Mesenchymal stem cell (in vitro differentiated cells and primary cell): ENCODE results near the gene TINCR.
A peak's percentile ranks its signal among the peaks of the same experiment; 100 is the strongest.
"Not testable (repeated sequence)": the region's sequence is repeated elsewhere in the genome, so short reads cannot be mapped to it uniquely, and the experiment has no call there.

Experiments used
- DNase-seq: peaks from one replicate; pipeline ENCODE4 v3.0.0-alpha.2; 2013
- H2AFZ ChIP-seq: one replicate; pipeline ENCODE4 v1.6.1; 2013; ENCODE audit warnings: low read depth, mild to moderate bottlenecking, control low read depth, inconsistent platforms, low read length, moderate library complexity
- H2AK5ac ChIP-seq: 2 replicates; pipeline ENCODE4 v1.6.1; 2013; ENCODE audit warnings: low read length, moderate library complexity, mild to moderate bottlenecking, inconsistent platforms; ENCODE audit not compliant: severe bottlenecking
- H2BK120ac ChIP-seq: one replicate; pipeline ENCODE4 v1.6.1; 2013; ENCODE audit warnings: low read depth, mild to moderate bottlenecking, inconsistent platforms, low read length, moderate library complexity
- H2BK12ac ChIP-seq, 2 experiments: one replicate each; pipeline ENCODE4 v1.6.1; 2013; ENCODE audit warnings: inconsistent platforms in 2 of 2, low read length in 2 of 2, mild to moderate bottlenecking in 2 of 2, moderate library complexity in 2 of 2, control low read depth in 1 of 2
- H2BK15ac ChIP-seq: one replicate; pipeline ENCODE4 v1.6.1; 2013; ENCODE audit warnings: mild to moderate bottlenecking, low read depth, inconsistent platforms; ENCODE audit not compliant: poor library complexity, severe bottlenecking
- H2BK5ac ChIP-seq: 2 replicates; pipeline ENCODE4 v1.6.1; 2013; ENCODE audit warnings: low read depth, mild to moderate bottlenecking, low read length, control low read depth, inconsistent platforms; ENCODE audit not compliant: poor library complexity, severe bottlenecking
- H3K14ac ChIP-seq, 2 experiments: one replicate each; pipeline ENCODE4 v1.6.1; 2013; ENCODE audit warnings: inconsistent platforms in 2 of 2, low read length in 2 of 2, control low read depth in 1 of 2, mild to moderate bottlenecking in 1 of 2, moderate library complexity in 1 of 2
- H3K18ac ChIP-seq, 2 experiments: one replicate each; pipeline ENCODE4 v1.6.1; 2013; ENCODE audit warnings: inconsistent platforms in 2 of 2, low read length in 2 of 2, control low read depth in 1 of 2, low read depth in 1 of 2, mild to moderate bottlenecking in 1 of 2
- H3K23ac ChIP-seq, 2 experiments: one replicate each; pipeline ENCODE4 v1.6.1; 2013; ENCODE audit warnings: inconsistent platforms in 2 of 2, low read length in 2 of 2, mild to moderate bottlenecking in 2 of 2, moderate library complexity in 2 of 2, control low read depth in 1 of 2
- H3K27ac ChIP-seq: 2 replicates; pipeline ENCODE4 v1.5.1; 2013; ENCODE audit warnings: mild to moderate bottlenecking, moderate library complexity, low read length, control low read depth, inconsistent platforms; ENCODE audit not compliant: poor library complexity, severe bottlenecking
- H3K27me3 ChIP-seq, 2 experiments: 2 replicates each; pipeline versions ENCODE4 v1.6.1 to v1.7.0; 2013; ENCODE audit warnings: low read length in 2 of 2, mild to moderate bottlenecking in 2 of 2, moderate library complexity in 2 of 2, control low read depth in 1 of 2, inconsistent platforms in 1 of 2; ENCODE audit not compliant: control insufficient read depth in 1 of 2, insufficient read depth in 1 of 2
- H3K36me3 ChIP-seq, 2 experiments: 2 replicates each; pipeline versions ENCODE4 v1.6.1 to v1.7.0; 2013; ENCODE audit warnings: low read length in 2 of 2, control low read depth in 1 of 2, inconsistent platforms in 1 of 2, low read depth in 1 of 2, mild to moderate bottlenecking in 1 of 2; ENCODE audit not compliant: insufficient read depth in 2 of 2, control insufficient read depth in 1 of 2
- H3K4ac ChIP-seq, 2 experiments: one replicate each; pipeline ENCODE4 v1.6.1; 2013; ENCODE audit warnings: inconsistent platforms in 2 of 2, low read length in 2 of 2, mild to moderate bottlenecking in 2 of 2, moderate library complexity in 2 of 2, control low read depth in 1 of 2, low read depth in 1 of 2
- H3K4me1 ChIP-seq: 2 replicates; pipeline ENCODE4 v1.6.1; 2013; ENCODE audit warnings: low read depth, low read length, control low read depth; ENCODE audit not compliant: control insufficient read depth, insufficient read depth
- H3K4me2 ChIP-seq: 2 replicates; pipeline ENCODE4 v1.6.1; 2013; ENCODE audit warnings: low read length, mild to moderate bottlenecking, inconsistent platforms; ENCODE audit not compliant: poor library complexity, severe bottlenecking
- H3K4me3 ChIP-seq, 2 experiments: 2 replicates each; pipeline versions ENCODE4 v1.5.1 to v1.7.0; 2013; ENCODE audit warnings: low read length in 2 of 2, mild to moderate bottlenecking in 2 of 2, control low read depth in 1 of 2, low read depth in 1 of 2; ENCODE audit not compliant: insufficient read depth in 1 of 2
- H3K79me1 ChIP-seq: replicated peaks from 2 replicates; pipeline ENCODE4 v1.6.1; 2013; ENCODE audit warnings: mild to moderate bottlenecking, control low read depth, low read length, inconsistent platforms; ENCODE audit not compliant: poor library complexity, severe bottlenecking
- H3K9ac ChIP-seq: 2 replicates; pipeline ENCODE4 v1.7.0; 2013; ENCODE audit warnings: mild to moderate bottlenecking, low read length, moderate library complexity
- H3K9me3 ChIP-seq: 2 replicates; pipeline ENCODE4 v1.7.0; 2013; ENCODE audit warnings: mild to moderate bottlenecking, low read length; ENCODE audit not compliant: control insufficient read depth
- H4K8ac ChIP-seq: one replicate; pipeline ENCODE4 v1.6.1; 2013; ENCODE audit warnings: inconsistent platforms, mild to moderate bottlenecking, low read length, moderate library complexity
- H4K91ac ChIP-seq: one replicate; pipeline ENCODE4 v1.6.1; 2013; ENCODE audit warnings: mild to moderate bottlenecking, low read length, inconsistent platforms
- WGBS: methylation state at CpG from one replicate; pipeline ENCODE4 v1.1.7; 2013; ENCODE audit warnings: mixed read lengths; 5-methylcytosine and 5-hydroxymethylcytosine counted together

The TINCR gene

DNA sequence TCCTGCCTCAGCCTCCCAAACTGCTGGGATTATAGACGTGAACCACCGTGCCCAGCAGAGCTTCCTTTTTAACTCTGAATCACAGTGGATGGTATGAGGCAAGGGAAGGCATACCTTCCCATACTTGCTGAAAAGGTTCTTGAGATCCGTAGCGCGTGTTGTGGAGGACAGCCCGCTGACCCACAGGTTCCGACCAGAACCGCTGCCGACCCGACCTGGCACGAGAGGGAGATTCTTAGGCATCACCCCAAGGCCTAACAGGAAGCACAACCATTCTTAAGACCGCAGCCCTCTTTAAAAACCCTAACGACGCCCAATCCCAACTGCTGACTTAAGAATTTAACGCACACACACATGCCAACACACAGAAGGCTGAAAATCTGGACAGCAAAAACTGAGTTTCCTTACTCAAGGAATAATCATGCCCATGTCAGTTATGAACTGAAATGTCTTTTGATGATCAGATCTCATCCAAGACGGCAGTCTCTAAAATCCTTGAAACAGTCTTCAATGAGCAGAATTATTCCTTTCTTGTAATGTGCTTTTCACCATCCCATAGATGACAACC lies 42.2 kb upstream of the TINCR start:
- Histone ChIP-seq H2BK5ac (no peak overlapping the region), H3K23ac (no peak overlapping the region), H3K4me1 (no peaks in the 10 kb centered on the region), H3K4me3 (no peak overlapping the region), H3K14ac (no peak overlapping the region), H3K4ac (no peak overlapping the region), H3K9ac (no peak overlapping the region), H2AFZ (no peak overlapping the region), H3K27me3 (no peaks in the 10 kb centered on the region), H4K8ac (no peak overlapping the region), H4K91ac (no peak overlapping the region), H3K9me3 (no peaks in the 10 kb centered on the region), H2AK5ac (no peak overlapping the region), H3K27ac (no peak overlapping the region), H3K4me2 (no peak overlapping the region), H2BK120ac (no peak overlapping the region), H2BK15ac (no peak overlapping the region), H3K79me1 (peaks cover 45% of the 10 kb centered on the region), H3K18ac (no peak overlapping the region), H2BK12ac (no peak overlapping the region), H3K36me3 (peaks cover 53 to 87% of the 10 kb centered on the region in 2 experiments)
- DNase-seq, result no peak
- WGBS, result 98% methylated on average over 16 of the region's 16 CpGs

DNA sequence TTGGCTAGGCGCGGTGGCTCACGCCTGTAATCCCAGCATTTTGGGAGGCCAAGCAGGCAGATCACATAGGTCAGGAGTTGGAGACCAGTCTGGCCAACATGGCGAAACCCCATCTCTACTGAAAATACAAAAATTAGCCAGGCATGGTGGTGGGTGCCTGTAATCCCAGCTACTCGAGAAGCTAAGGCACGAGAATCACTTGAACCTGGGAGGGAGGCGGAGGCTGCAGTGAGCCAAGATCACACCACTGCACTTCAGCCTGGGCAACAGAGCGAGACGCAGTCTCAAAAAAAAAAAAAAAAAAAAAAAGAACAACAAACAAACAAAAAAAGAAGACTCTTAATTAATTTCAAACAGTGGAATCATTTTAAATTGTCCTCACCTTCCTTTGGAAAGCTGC lies 41.0 kb upstream of the TINCR start:
- Histone ChIP-seq H3K36me3 (peaks cover 57 to 86% of the 10 kb centered on the region in 2 experiments), H3K79me1 (peaks cover 40% of the 10 kb centered on the region)
- 97% methylated on average over 9 of the region's 9 CpGs for WGBS
- not testable (repeated sequence) for H4K91ac ChIP-seq, H2AFZ ChIP-seq, H3K9ac ChIP-seq, H2AK5ac ChIP-seq, H3K4me2 ChIP-seq, H2BK15ac ChIP-seq, H3K14ac ChIP-seq, DNase-seq, H3K27me3 ChIP-seq, H4K8ac ChIP-seq, H2BK120ac ChIP-seq, H3K18ac ChIP-seq, H2BK12ac ChIP-seq, H2BK5ac ChIP-seq, H3K27ac ChIP-seq, H3K4me1 ChIP-seq, H3K4me3 ChIP-seq, H3K4ac ChIP-seq, H3K9me3 ChIP-seq, H3K23ac ChIP-seq

DNA sequence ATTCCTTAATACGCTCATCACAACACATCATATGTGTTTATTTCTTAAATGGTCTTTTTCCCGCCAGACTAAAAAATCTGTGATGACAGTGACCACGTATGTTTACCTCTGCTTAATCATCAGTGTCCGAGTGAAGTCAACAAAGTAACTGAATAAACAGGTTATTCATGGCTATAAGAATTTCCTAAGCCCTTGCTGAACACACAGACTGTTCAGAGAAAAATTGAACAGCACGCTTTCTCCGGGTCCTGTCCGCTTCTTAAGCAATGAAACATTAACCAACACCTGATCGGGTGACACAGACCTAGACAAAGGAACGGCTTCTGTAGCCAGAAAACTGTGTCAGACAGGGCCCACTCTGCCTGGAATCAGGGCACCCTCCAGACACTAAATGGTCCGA lies 40.5 kb upstream of the TINCR start:
- WGBS, result 87% methylated on average over 10 of the region's 10 CpGs

DNA sequence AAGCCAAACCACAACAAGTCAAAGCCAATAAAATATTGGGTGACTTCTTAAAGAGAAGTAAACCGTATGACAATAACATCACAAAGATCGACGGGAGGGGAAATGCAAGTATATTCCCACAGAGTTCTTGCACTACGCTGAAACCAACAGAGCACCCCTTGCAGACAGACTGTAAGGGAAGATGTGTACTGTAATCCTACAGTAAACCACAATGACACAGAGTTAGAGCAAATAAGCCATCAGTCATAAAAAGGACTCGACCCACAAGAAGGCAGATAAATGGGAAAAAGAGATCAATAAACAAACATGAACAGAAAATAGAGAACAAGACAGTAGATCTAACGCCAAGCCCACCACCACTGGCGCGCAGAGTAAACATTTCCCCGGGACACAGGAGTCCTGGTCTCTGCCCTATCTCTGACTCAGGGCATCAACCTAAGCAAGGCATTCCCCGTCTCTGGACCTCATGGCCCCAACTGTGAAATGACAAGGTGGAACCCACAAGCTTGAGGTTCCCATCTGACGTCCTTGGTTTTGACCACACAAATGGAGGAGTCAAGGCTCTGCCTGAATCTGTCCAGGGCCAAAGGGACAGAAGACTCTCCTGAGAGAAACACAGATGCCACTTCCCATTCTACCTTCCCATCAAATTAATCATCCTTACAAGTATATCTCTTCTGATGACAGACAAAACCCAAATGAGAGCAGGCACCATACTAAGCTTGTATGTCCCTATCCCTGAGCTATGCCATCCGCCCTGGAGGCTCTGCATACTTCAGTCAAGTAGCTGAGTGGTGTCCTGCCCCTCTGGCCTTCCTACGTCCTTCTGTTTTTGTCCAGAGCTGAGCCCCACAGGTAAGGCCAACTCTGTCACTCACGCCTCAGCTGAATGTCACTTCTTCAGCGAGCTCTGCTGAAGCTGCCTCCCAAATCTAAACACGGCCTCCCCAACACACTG lies 39.8 kb upstream of the TINCR start:
- Histone ChIP-seq H3K23ac (no peak overlapping the region), H3K79me1 (peaks cover 38% of the 10 kb centered on the region), H3K27ac (no peak overlapping the region), H3K27me3 (no peaks in the 10 kb centered on the region), H2BK12ac (no peak overlapping the region), H4K8ac (no peak overlapping the region), H3K4me3 (no peak overlapping the region), H2BK15ac (no peak overlapping the region), H2AK5ac (no peak overlapping the region), H2BK120ac (no peak overlapping the region), H3K4me1 (no peaks in the 10 kb centered on the region), H3K36me3 (peaks cover 54 to 86% of the 10 kb centered on the region in 2 experiments), H3K14ac (no peak overlapping the region), H3K4me2 (no peak overlapping the region), H3K9ac (no peak overlapping the region), H4K91ac (peak overlapping the region; percentile 15), H2BK5ac (no peak overlapping the region), H3K4ac (no peak overlapping the region), H3K18ac (no peak overlapping the region), H2AFZ (no peak overlapping the region), H3K9me3 (no peaks in the 10 kb centered on the region)
- 98% methylated on average over 16 of the region's 16 CpGs for WGBS
- DNase-seq, result no peak

More for the DNA sequence above, 40.5 kb upstream of the TINCR start:
- peaks cover 57 to 86% of the 10 kb centered on the region in 2 experiments for H3K36me3 ChIP-seq
- H3K4me2 ChIP-seq, result no peak overlapping the region
- H2BK120ac ChIP-seq, result no peak overlapping the region
- H3K27me3 ChIP-seq, result no peaks in the 10 kb centered on the region
- H3K18ac ChIP-seq, result no peak overlapping the region
- no peak overlapping the region for H3K23ac ChIP-seq
- no peak overlapping the region for H2AK5ac ChIP-seq
- H3K4ac ChIP-seq, result no peak overlapping the region
- H3K9ac ChIP-seq, result no peak overlapping the region
- peaks cover 40% of the 10 kb centered on the region for H3K79me1 ChIP-seq
- H3K14ac ChIP-seq, result no peak overlapping the region
- no peaks in the 10 kb centered on the region for H3K9me3 ChIP-seq
- no peak overlapping the region for H4K8ac ChIP-seq
- no peak for DNase-seq
- H3K27ac ChIP-seq, result no peak overlapping the region
- no peaks in the 10 kb centered on the region for H3K4me1 ChIP-seq
- H3K4me3 ChIP-seq, result no peak overlapping the region
- no peak overlapping the region for H2BK15ac ChIP-seq
- H2BK5ac ChIP-seq, result no peak overlapping the region
- H2BK12ac ChIP-seq, result no peak overlapping the region
- H4K91ac ChIP-seq, result no peak overlapping the region
- H2AFZ ChIP-seq, result no peak overlapping the region
